ENCODE results near the gene XIST.
"Not testable (repeated sequence)": the region's sequence is repeated elsewhere in the genome, so short reads cannot be mapped to it uniquely, and the experiment has no call there.

XIST gene

GRCh38 chrX:73839152-73839551 lies 13.4 kb downstream of the XIST start:
- no peak for DNase-seq (ENCODE audit: low spot score)

GRCh38 chrX:73838123-73838522 lies 14.4 kb downstream of the XIST start:
- DNase-seq (ENCODE audit: low spot score), result no peak

GRCh38 chrX:73836956-73837477 lies 15.5 kb downstream of the XIST start:
- no peak for DNase-seq (ENCODE audit: low spot score)

GRCh38 chrX:73834219-73834618 lies 18.3 kb downstream of the XIST start:
- no peak for DNase-seq (ENCODE audit: low spot score)

- no peak for DNase-seq (ENCODE audit: low spot score)
These were observed 20.2 kb downstream of the XIST start for GRCh38 chrX:73832319-73832718.

- no peak for DNase-seq (ENCODE audit: low spot score)
These were observed 21.0 kb downstream of the XIST start for GRCh38 chrX:73831500-73831899.

- DNase-seq (ENCODE audit: low spot score), result no peak
These were observed 21.8 kb downstream of the XIST start for GRCh38 chrX:73830489-73831414.

GRCh38 chrX:73829890-73830466 lies 22.5 kb downstream of the XIST start:
- no peak for DNase-seq (ENCODE audit: low spot score)

- no peak for DNase-seq (ENCODE audit: low spot score)
These were observed 24.3 kb downstream of the XIST start for GRCh38 chrX:73828080-73828720.

- no peak for DNase-seq (ENCODE audit: low spot score)
These were observed 25.1 kb downstream of the XIST start for GRCh38 chrX:73827406-73827805.

- DNase-seq (ENCODE audit: low spot score), result no peak
These were observed 25.5 kb downstream of the XIST start for GRCh38 chrX:73826996-73827395.

- DNase-seq (ENCODE audit: low spot score), result no peak
These were observed 26.9 kb downstream of the XIST start for GRCh38 chrX:73825569-73825968.

- no peak for DNase-seq (ENCODE audit: low spot score)
These were observed 29.0 kb downstream of the XIST start for GRCh38 chrX:73823473-73824004.

GRCh38 chrX:73822775-73823174 lies 29.7 kb downstream of the XIST start:
- no peak for DNase-seq (ENCODE audit: low spot score)

GRCh38 chrX:73821921-73822559 lies 30.5 kb downstream of the XIST start:
- no peak for DNase-seq (ENCODE audit: low spot score)

- not testable (repeated sequence) for DNase-seq (ENCODE audit: low spot score)
These were observed 32.5 kb downstream of the XIST start for GRCh38 chrX:73819864-73820558.

GRCh38 chrX:73818200-73819116 lies 34.1 kb downstream of the XIST start:
- no peak for DNase-seq (ENCODE audit: low spot score)

GRCh38 chrX:73817393-73818199 lies 34.9 kb downstream of the XIST start:
- DNase-seq (ENCODE audit: low spot score), result no peak

GRCh38 chrX:73812256-73812655 lies 40.3 kb downstream of the XIST start:
- no peak for DNase-seq (ENCODE audit: low spot score)
